NT2/D1 (cell line): ENCODE data around the gene MIEF2.

ENCODE experiments used
- DNase-seq: peaks from one replicate; pipeline ENCODE4 v3.0.0-alpha.2; 2011; ENCODE audit warnings: low read depth, low spot score
- H3K27me3 ChIP-seq: 2 replicates; pipeline ENCODE4 v1.6.0; 2011; ENCODE audit warnings: mild to moderate bottlenecking; ENCODE audit not compliant: insufficient read length, insufficient read depth
- H3K36me3 ChIP-seq: 2 replicates; pipeline ENCODE4 v1.6.1; 2011; ENCODE audit warnings: mild to moderate bottlenecking, low read length, mixed read lengths; ENCODE audit not compliant: insufficient read depth, insufficient read length
- H3K4me1 ChIP-seq: 2 replicates; pipeline ENCODE4 v1.5.1; 2011; ENCODE audit not compliant: insufficient read depth, insufficient read length
- H3K4me3 ChIP-seq: 2 replicates; pipeline ENCODE4 v1.5.1; 2011; ENCODE audit warnings: low read depth; ENCODE audit not compliant: insufficient read length
- H3K9ac ChIP-seq: 2 replicates; pipeline ENCODE4 v1.6.0; 2011; ENCODE audit warnings: low read depth; ENCODE audit not compliant: insufficient read length
- H3K9me3 ChIP-seq: 2 replicates; pipeline ENCODE4 v1.5.1; 2011; ENCODE audit warnings: mild to moderate bottlenecking, low read length; ENCODE audit not compliant: insufficient read depth
- SUZ12 ChIP-seq: IDR thresholded peaks from 2 replicates; pipeline ENCODE4 v1.6.1; 2011; ENCODE audit not compliant: insufficient read length, insufficient read depth; ENCODE audit errors: extremely low read depth
- YY1 ChIP-seq: IDR thresholded peaks from 2 replicates; pipeline ENCODE4 v1.6.1; 2011; ENCODE audit not compliant: insufficient read length, insufficient read depth
- ZNF274 ChIP-seq: IDR thresholded peaks from 2 replicates; pipeline ENCODE4 v1.6.1; 2011; ENCODE audit warnings: mild to moderate bottlenecking, low read depth, low read length

Gene MIEF2

GRCh38 chr17:18229771-18230170 lies 30.7 kb upstream of the MIEF2 start:
- Histone ChIP-seq H3K4me3 (no peak overlapping the region), H3K4me1 (peaks cover 7% of the 10 kb centered on the region), H3K27me3 (no peaks in the 10 kb centered on the region), H3K9ac (no peak overlapping the region), H3K36me3 (peaks cover 40% of the 10 kb centered on the region), H3K9me3 (no peaks in the 10 kb centered on the region)
- DNase-seq, result no peak
- TF ChIP-seq SUZ12 (no peak), YY1 (no peak), ZNF274 (no peak)

- TF ChIP-seq SUZ12 (no peak), YY1 (no peak), ZNF274 (no peak)
- no peak overlapping the region for H3K9ac ChIP-seq
- DNase-seq, result no peak
- H3K36me3 ChIP-seq, result peaks cover 47% of the 10 kb centered on the region
- H3K4me3 ChIP-seq, result no peak overlapping the region
- no peaks in the 10 kb centered on the region for H3K9me3 ChIP-seq
- H3K4me1 ChIP-seq, result peaks cover 7% of the 10 kb centered on the region
- no peaks in the 10 kb centered on the region for H3K27me3 ChIP-seq
These were observed 29.9 kb upstream of the MIEF2 start for GRCh38 chr17:18230288-18231141.

- no peak overlapping the region for H3K9ac ChIP-seq
- H3K4me3 ChIP-seq, result no peak overlapping the region
- no peak for DNase-seq
- peaks cover 7% of the 10 kb centered on the region for H3K4me1 ChIP-seq
- H3K9me3 ChIP-seq, result no peaks in the 10 kb centered on the region
- peaks cover 54% of the 10 kb centered on the region for H3K36me3 ChIP-seq
- no peaks in the 10 kb centered on the region for H3K27me3 ChIP-seq
- TF ChIP-seq SUZ12 (no peak), ZNF274 (no peak), YY1 (no peak)
These were observed 29.3 kb upstream of the MIEF2 start for GRCh38 chr17:18231164-18231563.

GRCh38 chr17:18233803-18234518 lies 26.5 kb upstream of the MIEF2 start:
- Histone ChIP-seq H3K9me3 (no peaks in the 10 kb centered on the region), H3K4me1 (peaks cover 5% of the 10 kb centered on the region), H3K36me3 (peaks cover 72% of the 10 kb centered on the region), H3K9ac (no peak overlapping the region), H3K27me3 (no peaks in the 10 kb centered on the region), H3K4me3 (no peak overlapping the region)
- no peak for DNase-seq
- no peak for TF ChIP-seq SUZ12

GRCh38 chr17:18234853-18235380 lies 25.5 kb upstream of the MIEF2 start:
- Histone ChIP-seq H3K4me1 (peaks cover 2% of the 10 kb centered on the region), H3K27me3 (no peaks in the 10 kb centered on the region), H3K9ac (no peak overlapping the region), H3K36me3 (peaks cover 74% of the 10 kb centered on the region), H3K4me3 (no peak overlapping the region), H3K9me3 (no peaks in the 10 kb centered on the region)
- TF ChIP-seq ZNF274, result no peak
- TF ChIP-seq SUZ12, result no peak
- no peak for TF ChIP-seq YY1
- DNase-seq, result no peak

- no peak overlapping the region for H3K9ac ChIP-seq
- no peak for DNase-seq
- no peak for TF ChIP-seq SUZ12
- no peak overlapping the region for H3K4me3 ChIP-seq
- H3K4me1 ChIP-seq, result no peaks in the 10 kb centered on the region
- H3K9me3 ChIP-seq, result no peaks in the 10 kb centered on the region
- H3K36me3 ChIP-seq, result peaks cover 80% of the 10 kb centered on the region
- no peaks in the 10 kb centered on the region for H3K27me3 ChIP-seq
These were observed 24.7 kb upstream of the MIEF2 start for GRCh38 chr17:18235743-18236256.

- no peaks in the 10 kb centered on the region for H3K27me3 ChIP-seq
- H3K4me1 ChIP-seq, result no peaks in the 10 kb centered on the region
- H3K4me3 ChIP-seq, result no peak overlapping the region
- TF ChIP-seq YY1 (no peak), SUZ12 (no peak), ZNF274 (no peak)
- H3K9me3 ChIP-seq, result no peaks in the 10 kb centered on the region
- peaks cover 87% of the 10 kb centered on the region for H3K36me3 ChIP-seq
- no peak overlapping the region for H3K9ac ChIP-seq
- no peak for DNase-seq
These were observed 24.0 kb upstream of the MIEF2 start for GRCh38 chr17:18236494-18236893.
